Bronchial epithelial cell (primary cell): ENCODE data around the gene NPPA. TPM values are rescaled to one million over a fixed set of nuclear protein-coding genes. Genes with fewer than 3 reads are reported as not detected.

Experiments
- DNase-seq: peaks from one replicate; pipeline ENCODE4 v3.0.0-alpha.2; 2010; ENCODE audit warnings: low read depth
- FAIRE-seq: peaks from 2 replicates; lab custom pipeline; 2011; peaks lifted over from hg19 to GRCh38; lab: Jason Lieb, UNC
- H3K27me3 ChIP-seq: 2 replicates; pipeline ENCODE4 v1.5.1; 2011; ENCODE audit warnings: low read length; ENCODE audit not compliant: control insufficient read depth, insufficient read depth
- H3K36me3 ChIP-seq: 2 replicates; pipeline ENCODE4 v1.5.1; 2011; ENCODE audit warnings: low read length; ENCODE audit not compliant: control insufficient read depth, insufficient read depth
- H3K4me3 ChIP-seq: 2 replicates; pipeline ENCODE4 v1.5.1; 2011; ENCODE audit warnings: mild to moderate bottlenecking, low read depth, low read length, control low read depth
- total RNA-seq: library from RNA; depleted of rRNA; stranded (reverse); fragments of >200 nt; gene quantifications from 2 replicates; pipeline ENCODE4 v1.2.1, GENCODE V29; 2014
- TF ChIP-seq, protein P1 (sequence below): IDR thresholded peaks from 2 replicates; pipeline ENCODE4 v1.5.1; 2011; ENCODE audit warnings: mild to moderate bottlenecking, moderate library complexity, low read length, control low read depth, inconsistent platforms; ENCODE audit not compliant: insufficient read depth, severe bottlenecking

Gene NPPA
- total RNA-seq, 1 donor from 2014 or later = not detected

DNA sequence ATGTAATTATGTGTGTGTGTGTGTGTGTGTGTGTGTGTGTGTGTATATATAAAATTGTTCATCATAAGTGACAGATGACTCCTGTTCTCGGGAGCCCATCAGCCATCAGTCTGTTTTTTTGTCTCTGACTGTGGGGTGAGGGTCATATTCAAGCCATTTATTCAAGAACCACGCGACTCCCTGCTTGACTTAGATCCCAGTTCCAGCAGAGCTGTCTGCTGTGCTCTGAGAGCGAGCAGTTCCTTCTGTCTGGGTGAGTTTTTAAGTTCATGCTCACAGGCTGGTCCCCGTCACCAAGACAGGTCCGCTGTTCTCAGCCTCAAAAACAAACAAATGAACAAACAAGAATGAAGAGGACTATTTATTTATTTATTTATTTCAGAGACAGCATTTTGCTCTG lies 29.5 kb upstream of the NPPA start:
- no peak for DNase-seq
- FAIRE-seq = no peak
- TF ChIP-seq, protein P1, sequence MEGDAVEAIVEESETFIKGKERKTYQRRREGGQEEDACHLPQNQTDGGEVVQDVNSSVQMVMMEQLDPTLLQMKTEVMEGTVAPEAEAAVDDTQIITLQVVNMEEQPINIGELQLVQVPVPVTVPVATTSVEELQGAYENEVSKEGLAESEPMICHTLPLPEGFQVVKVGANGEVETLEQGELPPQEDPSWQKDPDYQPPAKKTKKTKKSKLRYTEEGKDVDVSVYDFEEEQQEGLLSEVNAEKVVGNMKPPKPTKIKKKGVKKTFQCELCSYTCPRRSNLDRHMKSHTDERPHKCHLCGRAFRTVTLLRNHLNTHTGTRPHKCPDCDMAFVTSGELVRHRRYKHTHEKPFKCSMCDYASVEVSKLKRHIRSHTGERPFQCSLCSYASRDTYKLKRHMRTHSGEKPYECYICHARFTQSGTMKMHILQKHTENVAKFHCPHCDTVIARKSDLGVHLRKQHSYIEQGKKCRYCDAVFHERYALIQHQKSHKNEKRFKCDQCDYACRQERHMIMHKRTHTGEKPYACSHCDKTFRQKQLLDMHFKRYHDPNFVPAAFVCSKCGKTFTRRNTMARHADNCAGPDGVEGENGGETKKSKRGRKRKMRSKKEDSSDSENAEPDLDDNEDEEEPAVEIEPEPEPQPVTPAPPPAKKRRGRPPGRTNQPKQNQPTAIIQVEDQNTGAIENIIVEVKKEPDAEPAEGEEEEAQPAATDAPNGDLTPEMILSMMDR = no peak
- no peaks in the 10 kb centered on the region for H3K27me3 ChIP-seq
- H3K4me3 ChIP-seq = no peak overlapping the region
- no peaks in the 10 kb centered on the region for H3K36me3 ChIP-seq

DNA sequence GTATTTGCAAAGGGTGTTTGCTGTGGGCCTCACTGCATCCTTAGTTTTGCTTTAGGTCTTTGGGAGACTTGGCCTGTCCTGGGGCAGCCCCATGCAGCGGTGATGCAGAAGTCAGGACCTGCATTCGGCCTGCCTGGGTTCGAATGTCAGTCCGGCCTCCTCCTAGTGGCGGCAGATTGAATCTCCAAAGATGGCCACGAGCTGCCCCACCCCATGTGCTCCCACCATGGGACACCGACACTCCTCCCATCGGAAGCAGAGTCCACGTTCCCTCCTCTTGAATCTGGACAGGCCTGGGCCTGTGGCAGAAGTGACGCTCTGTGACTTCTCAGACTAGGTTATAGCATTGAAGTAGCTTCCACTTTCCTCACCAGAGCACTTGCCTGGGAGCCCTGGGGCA lies 27.5 kb upstream of the NPPA start:
- Histone ChIP-seq H3K4me3 (no peak overlapping the region), H3K27me3 (peaks cover 1% of the 10 kb centered on the region), H3K36me3 (no peaks in the 10 kb centered on the region)
- FAIRE-seq (no peak), DNase-seq (no peak)
- TF ChIP-seq, protein P1 = no peak

DNA sequence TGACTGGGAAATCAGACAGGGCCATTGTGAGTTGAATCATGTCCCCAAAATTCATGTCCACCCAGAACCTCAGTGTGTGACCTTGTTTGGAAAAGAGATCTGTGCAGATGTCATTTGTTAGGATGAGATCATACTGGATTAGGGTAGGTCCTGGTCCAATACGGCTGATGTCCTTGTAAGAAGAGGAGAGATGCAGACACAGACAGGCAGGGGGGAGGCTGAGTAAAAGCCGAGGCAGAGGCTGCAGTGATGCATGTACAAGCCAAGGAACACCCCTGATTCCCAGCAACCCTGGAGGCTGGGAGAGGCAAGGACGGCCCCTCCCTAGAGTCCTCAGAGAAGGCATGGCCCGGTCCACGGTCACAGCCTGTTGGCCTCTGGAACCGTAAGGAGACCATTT lies 27.0 kb upstream of the NPPA start:
- DNase-seq (no peak), FAIRE-seq (no peak)
- no peak overlapping the region for H3K4me3 ChIP-seq
- TF ChIP-seq, protein P1 = no peak
- H3K36me3 ChIP-seq = no peaks in the 10 kb centered on the region
- H3K27me3 ChIP-seq = peaks cover 1% of the 10 kb centered on the region

DNA sequence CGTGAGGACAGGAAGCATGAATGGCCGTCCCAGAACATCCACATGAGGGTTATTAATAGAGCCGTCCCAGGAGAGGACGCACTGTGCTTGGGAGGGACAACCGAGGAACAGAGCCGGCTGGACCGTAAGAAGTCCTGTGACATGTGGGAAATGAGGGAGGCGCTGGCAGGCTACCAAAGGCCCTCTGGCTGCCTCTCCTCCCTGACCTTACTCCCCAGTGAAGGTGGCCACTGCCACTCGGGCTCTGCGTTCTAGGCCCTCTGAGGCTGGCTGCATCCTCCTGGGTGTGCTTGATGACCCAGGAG lies 26.6 kb upstream of the NPPA start:
- Histone ChIP-seq H3K4me3 (no peak overlapping the region), H3K36me3 (no peaks in the 10 kb centered on the region), H3K27me3 (peaks cover 1% of the 10 kb centered on the region)
- no peak for FAIRE-seq
- no peak for DNase-seq
- TF ChIP-seq, protein P1 = no peak

DNA sequence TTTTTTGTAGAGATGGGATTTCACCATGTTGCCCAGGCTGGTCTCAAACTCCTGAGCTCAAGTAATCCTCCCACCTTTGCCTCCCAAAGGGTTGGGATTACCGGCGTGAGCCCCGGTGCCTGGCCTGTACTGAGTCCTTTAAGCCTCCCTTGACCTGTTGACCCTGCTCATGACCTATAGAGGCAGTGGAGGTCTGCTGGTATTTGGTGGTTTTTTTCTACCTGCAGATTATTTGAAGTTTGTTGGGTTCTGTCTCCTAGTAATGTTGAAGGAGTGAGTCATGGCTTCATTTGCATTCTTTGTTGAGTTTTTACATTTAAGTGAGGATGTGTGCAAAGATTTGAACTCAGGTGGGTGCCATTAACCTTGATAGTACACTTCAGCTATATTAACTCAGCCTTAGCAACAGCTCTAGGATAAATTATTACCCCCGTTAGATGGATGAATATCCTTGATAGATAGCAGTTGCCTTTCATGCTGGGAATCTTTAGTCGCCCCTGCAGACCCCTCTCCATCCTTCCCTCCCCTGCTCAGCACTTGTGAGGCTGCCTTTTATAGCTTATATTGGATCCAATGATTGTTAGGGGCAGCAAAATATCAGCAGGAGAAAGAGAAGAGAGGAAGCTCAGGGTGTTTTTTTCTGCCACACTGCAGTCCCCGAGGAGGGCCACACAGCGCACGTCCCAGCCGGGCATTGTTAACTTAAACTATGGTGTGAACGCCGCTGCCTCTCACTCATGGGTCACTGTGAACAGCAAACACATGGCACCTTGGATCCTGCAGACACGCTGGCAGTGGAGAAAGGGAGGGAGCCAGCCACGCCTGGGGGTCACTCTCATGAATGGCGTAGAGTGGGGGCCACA lies 26.0 kb upstream of the NPPA start:
- no peak overlapping the region for H3K4me3 ChIP-seq
- TF ChIP-seq, protein P1 = no peak
- no peak for DNase-seq
- no peaks in the 10 kb centered on the region for H3K36me3 ChIP-seq
- no peak for FAIRE-seq
- peaks cover 1% of the 10 kb centered on the region for H3K27me3 ChIP-seq

DNA sequence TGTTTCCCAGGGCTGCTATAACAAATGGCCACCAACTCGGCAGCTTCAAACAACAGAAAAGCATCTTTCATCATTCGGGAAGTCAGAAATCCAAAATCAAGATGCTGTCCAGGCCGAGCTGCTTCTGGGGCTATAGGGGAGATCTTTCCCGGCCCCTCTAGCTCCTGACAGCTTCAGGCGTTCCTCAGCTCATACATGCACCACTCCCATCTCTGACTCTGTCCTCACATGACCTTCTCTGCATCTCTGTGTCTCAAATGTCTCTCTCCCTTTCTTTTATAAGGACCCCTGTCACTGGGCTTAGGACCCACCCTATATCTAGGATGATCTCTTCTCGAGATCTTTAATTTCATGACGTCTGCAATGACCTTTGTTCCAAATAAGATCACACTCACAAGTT lies 25.0 kb upstream of the NPPA start:
- TF ChIP-seq, protein P1 = no peak
- H3K4me3 ChIP-seq = no peak overlapping the region
- peaks cover 1% of the 10 kb centered on the region for H3K27me3 ChIP-seq
- no peaks in the 10 kb centered on the region for H3K36me3 ChIP-seq
- no peak for FAIRE-seq
- no peak for DNase-seq
